HG03354 (cell line): ENCODE data around the gene IFNAR1.
"Not testable (repeated sequence)": the region's sequence is repeated elsewhere in the genome, so short reads cannot be mapped to it uniquely, and the experiment has no call there.

Experiments
- ATAC-seq: cut with Tn5 transposase; IDR thresholded peaks from one replicate; pipeline ENCODE4 v1.9.1; 2021; ENCODE audit warnings: mild to moderate bottlenecking; ENCODE audit not compliant: unreplicated experiment, poor library complexity, severe bottlenecking

The IFNAR1 gene

DNA sequence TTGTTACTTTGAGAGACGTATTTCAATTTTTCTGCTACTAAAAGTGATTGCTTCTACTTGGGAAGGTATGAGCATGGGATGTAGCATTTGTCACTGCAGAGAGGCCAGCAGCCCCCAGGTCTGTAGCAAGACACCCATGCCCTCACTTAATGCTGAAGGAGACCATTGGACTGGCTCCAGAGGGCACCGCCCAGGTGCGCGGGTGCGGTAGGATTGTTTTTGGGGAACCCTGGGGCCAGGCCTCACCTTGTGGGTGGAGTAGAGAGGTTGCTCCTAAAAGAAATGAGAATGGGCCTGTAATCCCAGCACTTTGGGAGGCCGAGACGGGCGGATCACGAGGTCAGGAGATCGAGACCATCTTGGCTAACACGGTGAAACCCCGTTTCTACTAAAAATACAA, 47.8 kb downstream of the IFNAR1 start:
- no peak for ATAC-seq

DNA sequence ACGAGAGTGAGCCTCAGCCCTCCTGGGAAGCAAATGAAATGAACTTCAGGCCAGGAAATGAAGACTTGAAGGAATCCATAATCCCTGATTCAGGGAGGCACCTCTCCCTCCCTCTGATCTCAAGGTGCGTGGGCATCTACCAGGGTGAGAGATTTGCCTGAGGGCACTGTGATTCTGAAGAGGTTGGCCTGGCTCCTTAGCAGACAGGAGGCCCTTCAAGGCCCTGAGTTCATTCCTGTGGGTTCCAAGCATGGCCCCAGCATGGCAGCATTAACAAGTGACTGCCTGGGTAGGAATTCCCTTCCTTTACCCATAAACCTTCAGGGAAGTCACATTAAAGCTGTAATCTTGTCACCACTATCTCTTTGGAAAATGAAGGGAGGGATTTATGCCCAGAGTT, 48.7 kb downstream of the IFNAR1 start:
- no peak for ATAC-seq

DNA sequence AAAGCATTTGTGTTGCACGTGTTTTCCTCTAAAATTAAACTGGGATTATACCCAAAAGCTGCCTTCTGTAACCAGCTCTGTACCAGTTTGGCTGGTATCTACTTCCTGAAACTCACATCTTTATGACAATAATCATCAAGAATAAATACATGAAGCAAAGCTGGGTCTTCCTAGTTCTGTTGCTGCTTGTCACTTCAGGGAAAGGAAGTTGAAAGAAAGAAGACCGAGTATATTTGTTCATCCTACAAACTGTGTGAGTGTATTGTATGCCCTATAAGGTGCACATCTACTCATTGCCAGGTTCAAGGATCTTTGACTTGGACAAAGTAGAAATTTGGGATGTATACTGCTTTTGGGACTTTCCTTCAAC, 49.3 kb downstream of the IFNAR1 start:
- no peak for ATAC-seq

DNA sequence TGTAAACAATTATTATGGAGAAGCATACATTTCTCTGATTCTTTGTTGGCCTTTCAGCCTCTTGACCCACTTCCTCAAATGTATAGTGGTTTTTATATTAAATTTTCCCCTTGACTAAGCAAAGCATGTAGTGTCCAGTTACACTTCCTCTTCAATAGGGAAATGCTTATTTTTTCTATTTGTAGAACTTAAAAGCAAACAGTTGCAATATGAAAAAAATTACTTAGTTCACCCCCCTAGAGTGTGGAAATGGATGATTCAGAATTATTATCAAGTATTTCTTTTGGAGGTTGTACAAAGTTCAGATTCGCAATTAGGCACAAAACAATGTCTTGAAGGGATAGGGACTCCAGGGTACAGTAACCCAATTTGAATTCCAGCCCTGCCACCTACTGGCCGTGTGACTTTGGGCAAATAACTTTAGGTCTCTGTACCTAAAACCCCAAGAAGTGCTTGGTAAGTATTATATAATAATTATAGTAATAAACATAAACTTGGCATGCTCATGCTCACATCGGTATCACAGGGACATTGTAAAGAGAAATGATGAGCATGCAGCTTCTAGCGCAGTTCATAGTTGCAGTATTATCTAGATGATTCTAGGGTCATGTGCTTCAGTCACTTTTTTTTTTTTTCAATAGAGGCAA, 49.8 kb downstream of the IFNAR1 start:
- peak; percentile 54 for ATAC-seq

DNA sequence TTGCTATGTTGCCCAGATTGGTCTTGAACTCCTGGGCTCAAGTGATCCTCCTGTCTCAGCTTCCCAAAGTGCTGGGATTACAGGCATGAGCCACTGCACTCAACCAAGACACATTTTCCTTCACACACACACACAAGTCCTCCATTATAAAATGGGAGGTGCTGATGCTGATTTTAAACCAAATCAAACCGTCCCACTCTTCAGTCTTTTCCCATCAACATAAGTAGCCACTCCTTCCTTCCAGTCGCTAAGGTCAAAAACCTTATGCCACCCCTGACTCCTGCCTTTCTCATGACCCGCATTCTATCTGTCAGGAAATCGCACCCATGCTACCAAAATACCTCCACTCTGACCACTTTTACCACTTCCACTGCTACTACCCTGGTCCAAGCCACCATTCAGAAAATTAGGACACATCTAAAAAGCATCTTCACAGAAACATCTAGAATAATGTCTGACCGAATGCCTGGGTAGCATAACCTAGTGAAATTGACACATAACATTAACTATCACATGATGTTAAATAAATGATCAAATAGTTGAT, 50.4 kb downstream of the IFNAR1 start:
- no peak for ATAC-seq

DNA sequence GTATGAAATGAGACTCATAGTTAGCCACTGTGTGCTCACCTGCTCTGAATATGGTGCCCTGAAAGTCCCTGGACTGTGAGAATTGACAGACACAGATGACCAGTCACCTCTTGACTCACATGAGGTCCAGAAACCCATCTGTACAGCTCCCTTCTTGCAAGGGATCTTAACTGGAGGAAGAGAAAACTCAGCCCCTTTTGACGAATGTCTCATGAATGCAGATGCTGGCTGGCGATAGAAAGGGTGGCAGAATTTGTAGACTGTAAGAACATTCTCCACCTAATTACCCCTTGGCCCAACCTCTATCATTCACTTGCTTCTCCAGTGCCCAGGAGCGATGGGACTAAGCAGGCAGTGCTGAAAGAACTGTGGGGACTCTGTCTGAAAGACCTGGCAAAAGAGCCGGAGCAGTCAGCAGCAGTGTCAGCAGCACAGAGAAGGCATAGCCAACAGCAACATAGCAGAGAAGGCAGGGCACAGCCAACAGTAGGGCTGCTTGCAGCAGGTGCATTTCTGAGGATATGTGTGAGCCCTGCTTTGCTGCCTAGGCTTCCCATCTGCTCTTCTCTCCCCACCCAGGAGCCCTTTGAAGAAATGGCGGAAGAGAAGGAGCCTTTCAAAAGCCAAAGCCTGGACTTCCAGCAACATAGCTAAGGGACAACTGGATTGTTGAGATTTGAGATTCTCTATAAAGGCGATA, 52.6 kb downstream of the IFNAR1 start:
- no peak for ATAC-seq

DNA sequence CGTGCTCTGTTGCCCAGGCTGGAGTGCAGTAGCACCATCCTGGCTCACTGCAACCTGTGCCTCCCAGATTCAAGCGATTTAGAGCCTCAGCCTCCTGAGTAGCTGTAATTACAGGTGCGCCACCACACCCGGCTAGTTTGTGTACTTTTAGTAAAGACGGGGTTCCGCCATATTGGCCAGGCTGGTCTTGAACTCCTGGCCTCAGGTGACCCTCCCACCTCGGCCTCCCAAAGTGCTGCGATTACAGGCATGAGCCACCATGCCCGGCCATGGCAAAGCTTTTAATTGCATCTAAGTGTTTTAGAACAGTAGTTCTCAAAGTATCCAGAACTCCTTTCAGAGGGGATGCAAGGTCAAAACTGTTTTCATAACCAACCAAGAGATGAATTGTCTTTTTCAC, 53.3 kb downstream of the IFNAR1 start:
- no peak for ATAC-seq

DNA sequence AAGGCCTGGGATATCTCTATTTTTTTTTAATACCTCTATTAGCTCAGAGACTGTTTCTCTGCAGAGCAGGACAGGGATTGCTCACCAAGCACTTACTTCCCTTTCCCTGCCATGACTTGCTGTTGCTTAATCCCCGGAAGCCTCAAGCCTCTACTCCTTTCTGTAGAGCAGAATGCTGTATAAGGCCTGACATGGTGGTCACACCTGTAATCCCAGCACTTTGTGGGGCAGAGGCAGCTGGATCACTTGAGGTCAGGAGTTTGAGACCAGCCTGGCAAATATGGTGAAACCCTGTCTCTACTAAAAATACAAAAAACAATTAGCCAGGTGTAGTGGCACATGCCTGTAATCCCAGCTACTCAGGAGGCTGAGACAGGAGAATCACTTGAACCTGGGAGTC, 55.2 kb downstream of the IFNAR1 start:
- ATAC-seq = not testable (repeated sequence)

DNA sequence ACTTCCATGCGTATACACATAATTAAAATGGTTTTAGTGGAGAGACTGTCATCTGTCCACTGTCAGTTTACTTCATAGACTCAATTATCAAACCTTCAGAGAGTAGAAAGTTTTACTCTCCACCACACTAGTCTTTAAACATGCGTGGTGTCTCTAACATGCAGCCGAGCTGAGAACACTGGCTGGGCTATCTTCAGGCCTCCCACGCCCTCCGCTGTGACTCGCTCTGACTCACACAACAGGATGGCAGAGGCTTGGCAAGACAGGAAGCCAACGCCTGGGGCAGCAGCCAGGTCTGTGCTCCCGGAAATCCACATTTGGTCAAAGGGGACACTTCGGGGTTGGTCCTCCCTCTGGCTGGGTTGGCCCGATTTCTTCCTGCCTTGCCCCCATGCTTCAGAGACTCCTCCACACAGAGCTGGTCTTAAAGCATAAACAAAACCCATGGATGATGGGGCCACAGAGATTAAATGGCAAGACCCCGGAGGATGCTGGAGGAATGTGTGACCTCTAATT, 55.8 kb downstream of the IFNAR1 start:
- peak; percentile 54 for ATAC-seq

DNA sequence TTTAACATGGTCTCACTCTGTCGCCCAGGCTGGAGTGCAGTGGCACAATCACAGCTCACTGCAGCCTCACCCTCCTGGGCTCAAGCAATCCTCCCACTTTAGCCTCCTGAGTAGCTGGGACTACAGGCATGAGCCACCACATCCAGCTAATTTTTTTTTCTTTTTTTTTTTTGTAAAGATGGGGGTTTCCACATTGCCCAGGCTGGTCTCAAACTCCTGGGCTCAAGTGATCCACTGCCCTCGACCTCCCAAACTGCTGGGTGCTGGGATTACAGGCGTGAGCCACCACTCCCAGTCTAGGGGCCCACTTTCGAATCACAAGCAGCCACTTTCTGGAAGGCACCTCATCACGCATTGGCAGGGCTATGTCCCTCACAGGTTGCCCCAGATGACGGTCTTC, 56.6 kb downstream of the IFNAR1 start:
- ATAC-seq = not testable (repeated sequence)

DNA sequence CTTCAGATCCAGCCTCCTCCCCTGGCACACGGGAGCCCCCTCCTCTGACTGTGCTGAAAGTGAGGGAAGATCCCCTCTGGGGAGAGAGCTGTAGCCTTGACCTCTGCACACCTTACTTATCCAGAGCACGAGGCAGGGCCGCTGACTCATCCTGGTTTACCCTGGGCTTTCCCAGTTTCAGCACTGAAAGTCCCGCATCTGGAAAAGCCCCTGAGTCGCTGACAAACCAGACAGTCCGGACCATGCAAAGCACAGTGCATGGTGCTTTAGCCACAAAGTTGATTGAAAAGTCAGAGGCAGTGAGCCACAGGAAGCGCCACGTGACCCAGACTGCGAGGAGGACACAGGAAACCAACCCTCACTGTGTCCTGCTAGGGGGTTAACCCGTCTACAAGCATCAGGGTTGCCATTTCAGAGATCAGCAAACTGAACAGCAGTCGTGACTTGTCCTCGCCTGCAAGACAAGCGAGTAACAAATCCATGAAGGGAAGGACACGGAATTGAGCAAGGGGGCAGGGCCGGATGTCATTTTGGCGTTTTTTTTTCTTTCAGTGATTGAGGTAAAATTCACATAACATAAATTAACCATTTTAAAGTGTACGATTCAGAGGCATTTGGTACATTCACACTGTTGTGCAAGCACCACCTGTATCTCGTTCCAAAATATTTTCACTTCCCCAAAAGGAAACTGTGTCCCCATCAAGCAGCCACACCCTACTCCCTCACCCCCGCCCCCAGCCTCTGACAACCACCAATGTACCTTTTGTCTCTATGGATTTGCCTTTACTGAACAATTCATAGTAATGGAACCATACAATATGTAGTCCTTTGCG, 58.5 kb downstream of the IFNAR1 start:
- ATAC-seq = peak; percentile 81

DNA sequence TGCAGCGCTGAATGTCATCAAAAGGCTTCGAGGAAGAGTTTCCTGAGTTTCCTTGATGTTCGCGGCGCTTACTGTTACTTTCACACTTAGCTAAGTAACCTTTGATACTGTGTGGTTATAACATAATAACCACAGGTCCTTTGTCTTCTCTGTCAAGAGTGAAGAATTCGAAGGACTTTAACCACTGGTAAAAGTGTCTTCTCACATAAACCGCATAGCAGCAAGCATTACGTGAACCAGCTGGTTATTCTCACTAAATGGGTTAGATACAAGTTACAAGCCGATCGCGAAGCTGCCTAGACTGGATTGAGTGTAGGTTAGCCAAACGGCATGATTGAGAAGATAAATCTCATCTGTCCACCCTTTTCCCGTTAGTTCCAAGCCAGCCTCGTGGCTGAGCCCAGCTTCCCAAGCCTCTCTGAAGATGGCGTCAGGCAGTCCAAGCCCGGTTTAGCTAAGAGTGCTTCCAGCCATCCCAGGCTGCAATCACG, 60.1 kb downstream of the IFNAR1 start:
- no peak for ATAC-seq

DNA sequence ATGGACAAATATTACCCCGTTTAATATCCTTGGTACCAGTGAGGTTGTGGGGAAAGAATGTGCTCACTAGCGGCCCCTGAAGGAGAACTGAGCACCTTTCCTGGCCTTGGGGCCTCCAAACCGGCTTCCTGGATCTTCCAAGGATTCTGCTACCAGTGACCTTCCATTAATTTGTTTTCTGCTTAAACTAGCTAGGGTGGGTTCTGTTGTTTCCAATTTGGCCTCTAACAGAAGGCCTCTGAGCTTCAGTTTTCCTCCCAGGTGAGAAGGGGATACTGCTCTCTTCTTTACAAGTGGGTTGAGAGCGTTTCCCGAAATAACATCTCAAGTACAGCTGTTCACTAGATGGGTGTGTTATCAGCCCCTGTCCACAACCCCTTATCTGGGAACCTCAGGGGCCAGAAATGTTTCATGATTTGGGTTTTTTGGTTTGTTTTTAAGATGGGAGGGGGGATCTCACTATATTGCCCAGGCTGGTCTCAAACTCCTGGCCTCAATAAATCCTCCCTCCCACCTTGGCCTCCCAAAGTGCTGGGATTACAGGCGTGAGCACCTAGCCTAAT, 61.5 kb downstream of the IFNAR1 start:
- no peak for ATAC-seq

DNA sequence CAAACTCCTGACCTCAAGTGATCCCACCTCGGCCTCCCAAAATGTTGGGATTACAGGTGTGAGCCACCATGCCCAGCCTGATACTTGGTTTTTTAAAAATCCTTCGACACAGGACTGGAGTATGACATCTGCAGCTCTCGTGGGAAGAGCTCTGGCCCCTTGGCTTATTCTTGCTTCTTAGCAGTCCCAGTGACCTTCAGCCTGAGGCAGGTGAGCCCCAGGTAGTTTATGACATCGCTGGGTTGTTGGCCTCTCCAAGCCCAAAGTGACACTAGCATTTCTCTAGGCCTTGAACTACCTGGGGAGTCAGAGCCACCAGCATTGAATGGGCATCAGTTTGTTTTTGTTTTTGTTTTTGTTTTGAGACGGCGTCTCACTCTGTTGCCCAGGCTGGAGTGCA, 62.5 kb downstream of the IFNAR1 start:
- no peak for ATAC-seq

DNA sequence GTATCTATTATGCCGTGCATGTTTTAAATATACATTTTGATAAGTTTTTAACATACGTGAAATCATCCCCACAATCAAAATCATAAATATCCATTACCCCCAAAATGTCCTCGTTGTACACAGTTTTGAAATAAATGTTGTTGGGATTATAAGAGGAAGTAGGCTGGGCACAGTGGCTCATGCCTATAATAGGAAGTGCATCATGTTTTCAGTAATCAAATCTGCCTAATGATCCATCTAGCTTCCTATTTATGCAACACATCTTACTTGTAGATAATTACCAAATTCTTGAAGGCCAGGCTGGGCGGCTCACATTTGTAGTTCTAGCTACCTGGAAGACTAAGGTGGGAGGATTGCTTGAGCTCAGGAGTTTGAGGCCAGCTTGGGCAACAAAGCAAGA, 63.4 kb downstream of the IFNAR1 start:
- no peak for ATAC-seq

DNA sequence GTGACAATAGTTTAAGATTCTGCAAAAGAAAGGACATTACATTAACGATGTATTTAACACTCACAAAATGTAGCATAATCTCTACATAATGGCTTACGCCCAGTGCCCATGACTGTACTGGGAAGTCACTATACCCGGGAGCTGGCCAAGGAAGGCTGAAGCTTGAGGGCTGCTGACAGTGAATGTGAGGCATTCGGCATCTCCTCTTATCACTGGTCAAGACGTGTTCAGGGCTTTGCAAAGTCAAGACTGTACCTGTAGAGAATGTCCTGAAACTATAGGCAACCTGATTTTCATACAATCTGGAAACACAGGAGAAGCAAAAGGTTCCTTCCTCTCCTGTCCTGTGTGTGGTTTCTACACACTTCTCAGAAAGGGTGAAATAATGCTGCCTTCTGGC, 65.7 kb downstream of the IFNAR1 start:
- ATAC-seq = no peak

DNA sequence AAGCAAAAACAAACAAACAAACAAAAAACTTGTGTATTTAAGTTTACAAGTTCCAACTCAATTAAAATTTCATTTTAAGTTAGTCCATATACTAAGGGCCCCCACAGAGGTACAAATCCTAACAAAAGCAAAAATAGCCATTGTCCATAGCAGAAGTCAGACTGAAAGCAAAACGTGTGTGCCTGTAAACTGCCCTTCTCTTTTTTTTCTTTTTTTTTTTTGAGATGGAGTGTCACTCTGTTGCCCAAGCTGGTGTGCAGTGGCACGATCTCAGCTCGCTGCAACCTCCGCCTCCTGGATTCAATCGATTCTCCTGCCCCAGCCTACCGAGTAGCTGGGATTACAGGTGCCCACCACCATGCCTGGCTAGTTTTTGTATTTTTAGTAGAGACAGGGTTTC, 66.9 kb downstream of the IFNAR1 start:
- no peak for ATAC-seq

DNA sequence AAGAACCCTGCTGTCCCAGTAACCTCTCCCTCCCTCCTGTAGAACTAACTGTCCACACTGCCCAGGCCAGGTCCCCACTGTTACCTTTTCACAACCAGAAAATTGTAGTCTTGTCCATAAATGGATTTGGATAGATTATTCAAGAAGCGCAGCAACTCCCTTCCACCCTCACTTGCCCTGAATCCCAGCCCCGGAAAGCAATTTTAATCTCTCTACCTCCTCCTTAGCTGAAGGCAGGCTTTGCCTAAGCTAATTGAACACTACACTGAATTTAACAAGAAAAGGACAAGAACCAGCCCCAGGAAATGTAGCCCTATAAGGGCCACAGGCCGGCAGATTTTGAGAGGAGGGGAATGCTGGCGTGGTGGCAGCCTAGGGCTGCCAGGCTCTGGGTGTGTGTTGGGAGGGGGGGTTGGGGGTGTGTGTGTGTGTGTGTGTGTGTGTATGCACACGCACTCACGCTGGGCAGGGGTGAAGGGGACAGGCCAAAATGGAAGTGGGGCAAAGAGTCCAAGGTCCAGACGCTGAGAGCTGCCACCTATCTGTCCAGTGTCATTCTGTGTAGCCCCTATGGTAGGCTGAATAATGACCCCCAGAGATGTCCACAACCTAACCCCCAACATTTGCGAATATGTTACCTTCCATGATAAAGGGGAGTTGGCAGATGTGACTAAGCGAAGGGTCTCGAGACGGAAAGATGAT, 67.7 kb downstream of the IFNAR1 start:
- ATAC-seq = no peak

DNA sequence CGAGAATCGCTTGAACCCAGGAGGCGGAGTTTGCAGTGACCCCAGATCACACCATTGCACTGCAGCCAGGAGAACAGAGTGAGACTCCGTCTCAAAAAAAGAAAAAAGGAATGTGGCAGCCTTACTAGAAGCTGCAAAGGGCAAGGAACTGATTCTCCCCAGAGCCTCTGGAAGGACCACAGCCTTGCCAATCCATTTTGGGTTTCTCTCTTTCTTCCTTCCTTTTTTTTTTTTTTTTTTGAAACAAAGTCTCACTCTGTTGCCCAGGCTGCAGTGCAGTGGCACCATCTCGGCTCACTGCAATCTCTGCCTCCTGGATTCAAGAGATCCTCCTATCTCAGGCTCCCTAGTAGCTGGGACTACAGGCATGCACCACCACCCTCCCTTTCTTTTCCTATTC, 68.6 kb downstream of the IFNAR1 start:
- no peak for ATAC-seq
